GM21390 (cell line): ENCODE results near the gene CPSF6.
"Not testable (repeated sequence)": the region's sequence is repeated elsewhere in the genome, so short reads cannot be mapped to it uniquely, and the experiment has no call there.

Experiments used
- ATAC-seq: cut with Tn5 transposase; IDR thresholded peaks from one replicate; pipeline ENCODE4 v1.9.1; 2021; ENCODE audit not compliant: unreplicated experiment

CPSF6 gene, protein sequence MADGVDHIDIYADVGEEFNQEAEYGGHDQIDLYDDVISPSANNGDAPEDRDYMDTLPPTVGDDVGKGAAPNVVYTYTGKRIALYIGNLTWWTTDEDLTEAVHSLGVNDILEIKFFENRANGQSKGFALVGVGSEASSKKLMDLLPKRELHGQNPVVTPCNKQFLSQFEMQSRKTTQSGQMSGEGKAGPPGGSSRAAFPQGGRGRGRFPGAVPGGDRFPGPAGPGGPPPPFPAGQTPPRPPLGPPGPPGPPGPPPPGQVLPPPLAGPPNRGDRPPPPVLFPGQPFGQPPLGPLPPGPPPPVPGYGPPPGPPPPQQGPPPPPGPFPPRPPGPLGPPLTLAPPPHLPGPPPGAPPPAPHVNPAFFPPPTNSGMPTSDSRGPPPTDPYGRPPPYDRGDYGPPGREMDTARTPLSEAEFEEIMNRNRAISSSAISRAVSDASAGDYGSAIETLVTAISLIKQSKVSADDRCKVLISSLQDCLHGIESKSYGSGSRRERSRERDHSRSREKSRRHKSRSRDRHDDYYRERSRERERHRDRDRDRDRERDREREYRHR

GRCh38 chr12:69239352-69239921, at the start of gene CPSF6:
Gene CPSF6 (plus strand): TSS chr12:69239569. CDS start chr12:69239647, 78 bp downstream.
- peak; percentile 90 for ATAC-seq

GRCh38 chr12:69196302-69197288, 42.8 kb upstream of the CPSF6 start:
- no peak for ATAC-seq

DNA sequence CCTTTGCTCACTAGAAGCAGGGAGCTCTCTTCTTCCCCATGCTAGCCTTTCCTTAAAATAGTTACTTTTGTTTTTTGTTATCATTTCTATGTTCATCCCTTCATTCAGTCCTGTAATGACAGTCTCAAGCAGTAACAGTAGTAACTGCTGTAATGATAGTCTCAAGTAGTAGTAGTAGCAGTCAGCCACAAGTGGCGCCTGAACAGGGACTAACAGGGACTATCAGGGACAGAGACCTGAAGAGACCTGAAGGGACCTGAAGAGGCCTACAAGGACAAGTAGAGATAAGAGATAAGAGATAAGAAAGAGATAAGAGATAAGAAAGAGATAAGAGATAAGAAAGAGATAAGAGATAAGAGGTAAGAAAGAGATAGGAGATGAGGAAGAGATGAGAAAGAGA, 39.4 kb upstream of the CPSF6 start:
- ATAC-seq, result not testable (repeated sequence)

DNA sequence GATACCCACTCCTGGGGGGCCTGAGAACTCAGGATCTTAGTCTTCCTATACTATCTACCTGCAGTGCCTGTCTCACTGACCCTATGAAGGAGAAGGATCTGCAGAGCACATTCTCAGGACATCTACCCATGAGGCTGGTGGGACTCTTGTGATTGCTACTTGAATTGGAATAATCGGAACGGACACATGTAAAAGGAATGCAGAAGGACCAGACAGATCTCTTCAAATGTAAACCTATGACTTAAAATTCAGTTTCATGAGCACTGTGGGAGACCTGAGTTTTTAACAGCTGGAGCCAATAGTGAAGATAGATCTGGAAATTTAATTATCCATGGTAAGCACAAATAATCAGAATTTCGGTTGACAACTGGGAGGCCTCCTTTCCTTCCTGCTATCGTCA, 35.2 kb upstream of the CPSF6 start:
- ATAC-seq, result no peak

DNA sequence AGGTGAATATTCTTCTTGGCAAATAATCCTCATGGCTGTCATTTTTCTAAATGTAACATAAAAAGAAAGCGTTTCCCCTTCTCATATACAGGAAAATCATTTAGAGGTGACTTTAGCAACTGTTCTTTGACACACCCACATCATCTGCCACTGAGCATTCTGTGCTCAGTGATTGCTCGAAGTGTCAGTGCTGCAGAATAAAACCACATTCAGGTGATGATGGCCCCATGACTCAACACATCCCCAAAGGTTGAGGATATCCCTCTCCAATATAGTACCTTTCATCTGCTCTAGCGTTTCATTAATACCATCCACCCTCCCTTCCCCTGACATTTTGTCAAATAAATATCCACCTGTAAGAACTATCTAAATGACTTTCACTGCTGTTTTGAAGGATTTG, 28.7 kb upstream of the CPSF6 start:
- no peak for ATAC-seq

DNA sequence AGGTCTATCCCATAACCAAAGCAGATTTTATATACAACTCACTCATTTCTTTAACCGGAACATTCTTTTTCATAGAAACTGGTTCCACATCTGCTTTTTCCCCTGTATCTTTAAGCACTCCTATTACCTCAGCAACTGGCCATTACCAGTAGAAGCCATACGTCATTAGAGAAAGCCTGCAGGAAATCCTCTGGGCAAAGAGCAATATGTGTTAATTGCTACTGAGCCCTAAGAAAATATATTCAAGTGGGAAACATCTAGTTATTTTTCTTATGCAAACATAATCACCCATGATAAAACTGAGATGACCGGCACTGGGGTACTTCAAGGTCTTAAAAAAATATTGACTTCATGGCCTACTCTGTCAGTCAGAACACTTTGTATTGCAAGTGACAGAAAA, 28.2 kb upstream of the CPSF6 start:
- ATAC-seq, result no peak

DNA sequence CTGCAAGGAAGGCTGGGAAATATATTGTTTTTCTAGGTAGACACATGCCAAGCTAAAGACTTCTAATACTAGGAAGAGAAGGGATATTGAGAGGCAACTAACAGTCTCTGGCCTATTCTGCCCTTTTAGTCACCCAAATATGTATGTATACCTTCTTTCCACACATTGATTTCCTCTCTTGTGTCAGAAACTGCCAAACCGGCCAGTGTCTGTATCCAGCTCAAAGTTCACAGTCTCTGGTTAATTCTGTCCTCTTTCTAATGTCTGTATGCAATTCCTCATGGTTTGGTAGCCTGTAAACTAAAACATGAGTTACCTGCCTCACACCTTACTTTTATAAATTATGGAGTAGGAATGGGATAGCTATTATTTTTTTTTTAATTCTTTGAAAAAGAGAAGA, 25.2 kb upstream of the CPSF6 start:
- no peak for ATAC-seq

GRCh38 chr12:69225251-69225910, 14.0 kb upstream of the CPSF6 start:
- ATAC-seq, result no peak

GRCh38 chr12:69231479-69231878, 7.9 kb upstream of the CPSF6 start:
- ATAC-seq, result no peak

DNA sequence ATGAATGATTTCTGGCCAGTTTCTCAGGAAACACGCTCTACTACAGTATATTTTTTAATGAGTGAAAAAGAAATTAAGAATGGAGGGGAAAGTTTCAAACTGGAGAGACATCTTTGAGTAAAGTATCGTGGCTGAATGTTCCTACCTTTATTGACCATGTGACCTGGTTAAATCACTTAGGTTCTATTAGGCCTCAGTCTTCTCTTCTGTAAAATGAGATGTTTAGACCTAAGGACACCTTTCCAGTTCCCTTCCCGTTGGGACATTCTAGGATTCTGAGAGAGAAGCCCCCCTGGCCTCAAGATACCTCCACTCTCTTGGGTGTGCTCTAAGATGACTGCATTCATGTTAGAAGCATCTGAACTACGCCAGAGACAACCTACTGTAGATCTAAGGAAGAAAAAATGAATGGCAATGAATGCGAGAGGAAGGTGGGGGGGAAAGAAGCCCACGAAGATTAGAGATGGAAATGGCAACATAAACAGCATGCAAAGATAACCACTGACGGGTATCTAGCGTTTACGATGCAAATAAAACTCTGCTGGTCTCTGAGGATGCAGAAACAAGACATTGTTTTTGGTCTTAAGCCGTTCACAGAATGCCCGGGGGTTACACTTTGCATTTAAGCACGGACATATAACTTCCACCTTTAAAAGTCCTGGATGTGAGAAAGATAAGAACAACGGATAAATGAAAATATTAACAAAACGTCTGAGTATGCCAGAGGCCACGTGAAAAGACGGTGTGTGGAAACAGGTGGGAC, 599 bp upstream of the CPSF6 start:
- peak; percentile 0 for ATAC-seq

DNA sequence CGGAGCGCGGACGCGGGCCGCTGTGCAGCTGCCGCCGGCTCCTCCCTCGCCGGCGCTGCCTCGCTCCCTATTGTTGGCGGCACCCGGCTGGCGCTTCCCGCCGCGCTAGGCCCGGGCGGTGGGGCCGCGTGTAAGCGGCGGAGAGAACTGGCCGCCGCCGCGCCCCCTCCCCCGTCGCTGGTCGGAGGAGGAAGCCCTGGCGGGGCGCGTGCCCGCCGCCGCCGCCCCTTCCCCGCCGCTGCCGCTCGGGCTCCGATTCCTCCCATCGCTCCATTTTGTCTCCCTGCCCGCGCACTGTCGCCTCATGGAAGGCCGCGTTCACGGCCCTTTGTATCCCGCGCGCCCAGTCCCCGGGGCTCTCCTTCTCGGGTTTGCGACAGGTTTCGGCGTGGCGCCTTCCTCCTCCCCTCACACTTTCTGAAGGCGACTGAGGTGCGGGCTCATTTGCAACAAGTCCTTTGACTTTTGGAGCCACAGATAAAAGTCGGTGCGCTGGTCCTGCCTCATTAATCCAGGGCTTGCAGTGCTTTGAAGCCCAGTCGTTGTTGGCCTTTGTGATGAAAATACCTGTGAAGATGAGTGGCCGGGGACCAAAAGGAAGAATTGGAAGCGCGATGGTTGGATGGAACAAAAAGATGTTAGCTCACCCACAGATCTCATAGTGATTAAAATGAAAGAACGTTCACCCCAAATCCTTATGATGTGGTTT, 707 bp downstream of the CPSF6 start:
- peak; percentile 31 for ATAC-seq

- ATAC-seq, result no peak
These were observed 1.2 kb downstream of the CPSF6 start for GRCh38 chr12:69240631-69240995.

- no peak for ATAC-seq
These were observed 2.2 kb downstream of the CPSF6 start for GRCh38 chr12:69241438-69242092.

DNA sequence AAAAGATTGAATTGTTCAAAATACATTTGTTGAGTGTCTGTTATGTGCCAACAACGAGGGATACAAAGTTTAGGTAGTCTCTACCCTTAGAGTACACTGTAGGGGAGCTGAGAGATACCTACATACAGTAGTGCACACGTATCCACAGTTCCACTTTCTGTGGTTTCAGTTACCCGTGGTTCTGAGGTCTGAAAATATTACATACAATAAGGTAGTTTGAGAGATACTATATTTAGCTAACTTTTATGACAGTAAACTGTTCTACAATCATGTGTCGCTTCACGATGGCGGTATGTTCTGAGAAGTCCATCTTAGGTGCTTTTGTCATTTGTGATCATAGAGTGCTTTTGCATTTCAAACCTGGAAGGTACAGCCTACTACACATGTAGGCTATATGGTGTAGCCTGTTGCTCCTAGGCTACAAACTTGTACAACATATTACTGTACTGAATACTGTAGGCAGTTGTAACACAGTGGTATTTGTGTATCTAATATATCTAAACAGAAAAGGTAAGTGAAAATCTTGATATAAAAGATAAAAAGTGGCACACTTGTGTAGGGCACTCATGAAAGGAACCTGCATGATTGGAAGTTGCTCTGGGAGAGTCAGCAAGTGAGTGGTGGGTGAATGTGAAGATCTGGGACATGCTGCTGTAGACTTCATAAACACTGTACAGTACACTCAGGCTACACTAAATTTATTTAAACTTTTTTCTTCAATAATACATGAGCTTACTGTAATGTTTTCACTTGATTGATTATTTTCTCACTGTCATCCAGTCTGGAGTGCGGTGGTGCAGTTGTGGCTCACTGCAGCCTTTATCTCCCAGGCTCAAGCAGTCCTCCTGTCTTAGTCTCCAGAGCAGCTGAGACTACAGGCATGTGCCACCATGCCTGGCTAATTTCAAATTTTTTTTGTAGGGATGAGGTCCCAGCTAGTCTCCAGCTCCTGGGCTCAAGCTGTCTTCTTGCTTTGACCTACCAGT, 4.0 kb downstream of the CPSF6 start:
- peak; percentile 45 for ATAC-seq

GRCh38 chr12:69247268-69248018, 8.1 kb downstream of the CPSF6 start:
- ATAC-seq, result no peak

GRCh38 chr12:69252033-69252432, 12.7 kb downstream of the CPSF6 start:
- no peak for ATAC-seq

DNA sequence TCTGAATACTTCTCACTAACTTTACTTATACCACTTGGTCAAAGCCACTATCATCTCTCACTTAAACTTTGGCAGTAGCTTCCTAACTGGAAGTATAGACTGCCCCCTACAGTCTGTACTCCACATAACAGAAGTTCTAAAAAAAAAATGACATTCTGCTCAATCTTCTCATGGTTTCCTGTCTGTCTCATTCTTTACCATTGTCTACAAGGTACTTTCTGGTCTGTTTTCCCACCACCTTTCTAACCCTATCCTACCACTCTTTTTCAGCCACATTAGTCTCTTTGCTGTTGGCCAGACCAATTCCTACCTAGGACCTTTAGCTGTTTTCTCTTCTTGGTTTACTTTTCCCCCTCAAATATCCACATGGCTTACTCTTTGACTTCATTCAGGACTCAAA, 14.7 kb downstream of the CPSF6 start:
- no peak for ATAC-seq
